Measurements from ENCODE around the gene RBM3. TPM values are rescaled to one million over a fixed set of nuclear protein-coding genes. Genes with fewer than 3 reads are reported as not detected.

Gene RBM3
- total RNA-seq, 1 donor from 2014 or later = 177 TPM

DNA sequence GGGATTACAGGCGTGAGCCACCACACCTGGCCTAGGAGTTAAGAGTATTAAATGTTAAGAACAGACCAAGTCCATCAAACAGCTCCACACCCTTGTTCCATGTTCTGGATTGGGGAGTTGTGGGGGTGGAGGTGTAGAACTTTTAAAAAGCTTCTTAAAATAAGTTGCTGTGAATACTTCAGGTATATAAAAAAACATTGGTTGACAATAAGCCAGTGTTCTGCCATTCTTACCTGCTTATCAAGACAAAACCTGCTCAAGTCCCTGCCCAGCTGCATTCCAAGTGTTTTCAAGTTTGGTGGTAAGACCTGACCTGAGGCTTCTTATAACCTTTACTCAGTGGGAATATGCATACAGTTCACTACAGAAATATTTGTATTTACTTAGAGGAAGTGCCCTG is 6.4 kb downstream of the RBM3 start:
- Histone ChIP-seq H3K4me3 (ENCODE audit: low read depth, low read length) (no peak overlapping the region), H3K27me3 (ENCODE audit: control insufficient read depth, insufficient read depth, low read length) (no peaks in the 10 kb centered on the region), H3K36me3 (ENCODE audit: control insufficient read depth, insufficient read depth, low read length) (peaks cover 6% of the 10 kb centered on the region)
- FAIRE-seq (no peak), DNase-seq (ENCODE audit: low read depth) (peak; percentile 72)
- TF ChIP-seq CTCF (IDR thresholded peaks at IDR 0.05; ENCODE audit: insufficient read depth, low read length, severe bottlenecking) = no peak

- Histone ChIP-seq H3K27me3 (ENCODE audit: control insufficient read depth, insufficient read depth, low read length) (no peaks in the 10 kb centered on the region), H3K4me3 (ENCODE audit: low read depth, low read length) (no peak overlapping the region), H3K36me3 (ENCODE audit: control insufficient read depth, insufficient read depth, low read length) (no peaks in the 10 kb centered on the region)
- no peak for DNase-seq (ENCODE audit: low read depth)
- no peak for FAIRE-seq
- TF ChIP-seq CTCF (IDR thresholded peaks at IDR 0.05; ENCODE audit: insufficient read depth, low read length, severe bottlenecking) = no peak
Measured at GRCh38 chrX:48584698-48585097, 10.4 kb downstream of the RBM3 start.

DNA sequence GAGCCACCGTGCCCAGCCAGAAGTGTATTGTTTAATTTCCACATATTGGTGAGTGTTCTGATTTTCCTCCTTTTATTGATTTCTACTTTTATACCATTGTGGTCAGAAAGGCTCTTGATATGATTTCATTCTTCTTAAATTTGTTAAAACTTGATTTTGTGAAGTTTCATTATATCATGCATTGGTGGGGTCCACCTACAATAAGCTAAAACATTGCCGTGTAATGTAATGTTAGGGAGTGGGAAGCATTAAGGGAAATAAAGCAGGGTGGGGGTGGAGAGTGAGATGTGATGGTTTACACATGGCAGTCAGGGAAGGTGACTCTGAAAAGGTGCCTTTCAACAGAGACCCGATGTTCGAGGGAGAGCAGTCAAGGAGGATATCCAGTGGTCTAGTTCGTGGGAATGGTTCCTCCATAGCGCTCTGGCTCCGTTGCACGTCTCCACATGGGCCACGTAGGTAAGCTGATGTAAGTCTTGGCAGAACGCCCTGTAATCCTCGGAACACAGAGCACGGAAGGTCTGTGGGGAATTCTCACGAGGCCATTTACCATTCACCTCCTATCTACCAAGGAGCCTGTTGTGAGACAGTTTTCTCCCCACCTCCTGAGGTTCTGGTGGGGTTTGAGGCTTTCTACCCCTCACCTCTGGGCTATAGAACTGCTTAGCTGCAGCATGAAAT is 15.3 kb downstream of the RBM3 start:
- Histone ChIP-seq H3K27me3 (ENCODE audit: control insufficient read depth, insufficient read depth, low read length) (no peaks in the 10 kb centered on the region), H3K4me3 (ENCODE audit: low read depth, low read length) (no peak overlapping the region), H3K36me3 (ENCODE audit: control insufficient read depth, insufficient read depth, low read length) (no peaks in the 10 kb centered on the region)
- no peak for TF ChIP-seq CTCF (IDR thresholded peaks at IDR 0.05; ENCODE audit: insufficient read depth, low read length, severe bottlenecking)
- FAIRE-seq (no peak), DNase-seq (ENCODE audit: low read depth) (no peak)

- Histone ChIP-seq H3K27me3 (ENCODE audit: control insufficient read depth, insufficient read depth, low read length) (no peaks in the 10 kb centered on the region), H3K36me3 (ENCODE audit: control insufficient read depth, insufficient read depth, low read length) (no peaks in the 10 kb centered on the region), H3K4me3 (ENCODE audit: low read depth, low read length) (no peak overlapping the region)
- no peak for DNase-seq (ENCODE audit: low read depth)
- TF ChIP-seq CTCF (IDR thresholded peaks at IDR 0.05; ENCODE audit: insufficient read depth, low read length, severe bottlenecking) = no peak
- FAIRE-seq = no peak
Measured at GRCh38 chrX:48590203-48591103, 16.2 kb downstream of the RBM3 start.

GRCh38 chrX:48591255-48591791 is 17.0 kb downstream of the RBM3 start:
- Histone ChIP-seq H3K27me3 (ENCODE audit: control insufficient read depth, insufficient read depth, low read length) (no peaks in the 10 kb centered on the region), H3K4me3 (ENCODE audit: low read depth, low read length) (no peak overlapping the region), H3K36me3 (ENCODE audit: control insufficient read depth, insufficient read depth, low read length) (no peaks in the 10 kb centered on the region)
- DNase-seq (ENCODE audit: low read depth) (peak; percentile 82), FAIRE-seq (no peak)
- TF ChIP-seq CTCF (IDR thresholded peaks at IDR 0.05; ENCODE audit: insufficient read depth, low read length, severe bottlenecking) = peak; percentile 13

All from bronchial epithelial cell (primary cell).